Heart left ventricle (tissue), 13 donors: ENCODE results near the gene CYB561D1.

ENCODE experiments used
- CTCF ChIP-seq, 12 donors: fragments of 200-600 bp; sonication (generic) in 4 of 12; IDR thresholded peaks; one replicate each; pipeline versions ENCODE4 v1.5.0 to v1.8.0; 2018 to 2022; ENCODE audit warnings: antibody characterized with exemption in 12 of 12, mild to moderate bottlenecking in 5 of 12
- POLR2A ChIP-seq, 2 donors: fragments of 450-650 bp; IDR thresholded peaks; one replicate each; pipeline ENCODE4 v1.6.1; 2017; ENCODE audit warnings: antibody characterized with exemption in 2 of 2, mild to moderate bottlenecking in 2 of 2, moderate library complexity in 2 of 2
- donor health status: ischemic (EF 13 %, LVEDD 7.1; RV severe dilation, severe dysfunction).
- donor health status: DM: no; HTN: yes; CAD: no.
- donor health status: DM: no; HTN: no; CAD: no.
- donor health status: ischemic (EF 25% LVEDD 6.9; RV normal size, moderate dysfunction).
- donor health status: ischemic (EF 25% LVEDD 5.7; RV mildly dilated, moderate dysfunction).
- donor health status: ischemic (EF 35%, LVEDD 5.7; RV mildly dilated, moderate dysfunction).
- donor health status: nonischemic (EF 11% LVEDD 7.7; RV severe dilation, severe dysfunction).
- donor health status: DM: yes; HTN: yes; CAD: no.
- donor health status: PGD.
- donor health status: ischemic (EF 29% LVEDD 5.4; RV normal size, mild dysfunction).
- donor health status: nonischemic (EF 23%, LVEDD 6.1; RV moderate dilation, normal function).

- no peak for TF ChIP-seq POLR2A (IDR thresholded peaks at IDR 0.05)
- no peak for TF ChIP-seq CTCF (IDR thresholded peaks at IDR 0.05)
These were observed 18.6 kb upstream of the CYB561D1 start for GRCh38 chr1:109475261-109475660.
